EL (cell line): ENCODE data around the gene KCNH8.

Experiments
- DNase-seq: peaks from one replicate; pipeline ENCODE4 v3.0.0-alpha.2; 2016

KCNH8 gene

DNA sequence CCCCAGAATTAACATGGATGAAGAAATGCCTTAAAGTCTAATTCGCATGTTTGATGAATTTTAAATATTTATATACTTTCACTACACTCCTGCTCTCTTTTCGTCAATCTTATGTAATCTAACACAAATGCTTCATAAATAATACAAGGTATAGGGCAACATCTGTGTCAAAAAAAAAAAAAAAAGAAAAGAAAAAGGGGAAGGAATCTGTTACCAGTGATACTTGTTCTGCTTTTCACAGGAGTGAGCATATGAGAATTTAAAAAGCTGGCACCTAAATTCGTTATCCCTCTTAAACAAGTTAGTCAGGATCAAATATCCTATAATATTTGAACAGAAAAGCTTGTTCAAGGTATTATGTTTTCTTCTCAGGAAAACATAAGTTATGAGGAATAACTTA is 243.8 kb downstream of the KCNH8 start:
- DNase-seq = no peak

DNA sequence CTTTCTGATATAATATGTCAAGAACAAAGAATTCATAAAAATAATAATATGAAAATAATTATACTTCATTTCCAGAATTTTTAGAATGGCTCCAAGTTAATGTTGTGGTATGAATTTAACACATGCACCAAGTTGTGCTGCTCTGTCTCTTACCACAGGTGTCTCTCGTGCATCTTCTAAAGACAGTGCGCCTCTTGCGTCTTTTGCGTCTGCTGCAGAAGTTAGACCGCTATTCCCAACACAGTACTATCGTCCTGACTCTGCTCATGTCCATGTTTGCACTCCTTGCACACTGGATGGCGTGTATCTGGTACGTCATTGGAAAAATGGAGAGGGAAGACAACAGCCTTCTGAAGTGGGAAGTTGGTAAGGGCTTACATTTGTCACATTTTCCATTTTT is 246.6 kb downstream of the KCNH8 start:
- DNase-seq = no peak

DNA sequence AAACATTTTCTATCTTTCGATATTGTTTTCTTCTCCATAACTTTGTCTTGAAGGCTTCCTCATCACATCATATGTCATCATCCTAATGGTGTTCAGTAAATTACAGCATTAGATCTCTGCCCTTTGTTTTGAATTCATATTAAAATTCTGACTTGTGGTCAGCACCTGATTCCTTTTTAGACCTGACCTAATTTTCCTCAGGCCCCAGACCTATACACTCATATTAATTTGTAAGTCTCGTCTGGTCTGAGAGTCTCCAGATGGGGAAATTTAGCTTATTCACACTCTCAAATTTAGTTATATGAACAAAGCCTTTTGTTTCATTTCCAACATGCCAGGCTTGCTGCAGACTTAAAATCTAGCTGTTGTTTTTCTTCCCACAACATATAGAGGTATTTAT is 248.4 kb downstream of the KCNH8 start:
- no peak for DNase-seq

DNA sequence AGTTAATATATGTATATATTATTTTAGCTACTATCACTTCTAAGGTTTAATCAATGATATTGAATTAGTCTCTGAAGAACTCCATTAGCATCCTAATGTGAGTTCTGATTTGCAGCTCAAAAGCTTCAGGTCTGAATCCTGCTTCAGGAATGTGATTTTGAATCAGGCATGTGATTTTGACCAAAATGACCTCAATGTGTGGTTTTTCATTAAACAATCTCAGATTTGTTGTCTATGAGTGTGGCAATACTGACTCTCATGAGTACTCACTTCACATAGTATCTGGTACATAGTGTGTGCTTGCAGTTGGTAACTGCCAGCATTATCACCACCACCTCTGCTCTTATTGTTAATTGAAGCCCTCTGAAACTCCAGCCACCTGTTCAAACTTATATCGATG is 251.0 kb downstream of the KCNH8 start:
- no peak for DNase-seq

DNA sequence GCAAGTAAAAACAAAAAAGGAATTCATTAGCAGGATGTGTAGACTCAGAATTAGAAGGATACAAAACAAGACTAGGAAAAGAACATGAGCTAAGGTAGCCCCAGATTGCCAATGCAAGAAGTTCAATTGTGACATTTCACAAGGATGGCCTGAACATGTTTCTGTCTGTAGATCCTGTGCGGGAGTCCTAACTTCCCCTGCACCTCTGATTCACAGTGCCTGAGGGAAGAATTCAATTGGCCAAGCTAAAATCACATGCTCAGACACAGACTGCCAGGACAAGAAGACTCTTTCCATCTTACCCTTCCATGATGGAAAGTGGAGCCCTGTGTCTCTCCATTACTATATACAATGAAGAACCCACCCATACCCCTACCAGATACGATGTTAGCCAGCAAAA is 251.5 kb downstream of the KCNH8 start:
- no peak for DNase-seq

DNA sequence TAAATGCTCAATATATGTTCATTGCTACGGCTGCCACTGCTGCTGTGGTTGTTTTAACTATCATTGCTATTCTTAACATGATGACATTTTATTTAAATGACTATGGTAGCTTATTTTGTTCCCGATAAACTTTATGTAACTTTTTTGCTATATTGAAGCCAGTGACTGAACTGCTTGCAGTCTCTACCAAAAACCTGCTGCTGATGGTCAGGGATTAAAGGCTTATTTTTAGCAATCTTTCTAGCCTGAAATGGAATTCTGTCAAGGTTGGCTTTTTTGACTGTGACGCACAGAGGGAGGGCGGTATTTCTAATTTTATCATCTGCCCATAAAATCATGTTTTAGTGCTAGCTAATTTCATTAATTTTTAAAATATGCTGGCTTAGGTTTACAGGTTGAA is 271.8 kb downstream of the KCNH8 start:
- no peak for DNase-seq

DNA sequence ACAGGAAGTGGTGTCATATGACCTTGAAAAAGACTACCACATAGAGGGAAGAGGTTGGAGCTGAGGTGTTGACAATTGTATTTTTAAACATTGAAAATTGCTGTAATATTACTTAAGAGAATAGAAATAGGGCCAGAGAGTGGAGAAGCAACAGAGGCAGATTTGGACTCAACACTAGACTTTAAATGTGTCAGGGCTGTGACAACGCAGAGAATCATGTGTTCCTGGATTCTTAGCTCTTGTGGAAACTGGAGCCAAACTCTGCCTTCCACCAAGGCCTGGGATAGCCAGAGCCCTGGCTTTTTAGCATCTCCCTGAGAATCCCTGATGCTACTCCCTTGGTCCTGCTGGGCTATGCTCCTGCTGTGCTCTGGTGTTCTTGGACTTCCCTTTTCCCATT is 277.5 kb downstream of the KCNH8 start:
- no peak for DNase-seq

DNA sequence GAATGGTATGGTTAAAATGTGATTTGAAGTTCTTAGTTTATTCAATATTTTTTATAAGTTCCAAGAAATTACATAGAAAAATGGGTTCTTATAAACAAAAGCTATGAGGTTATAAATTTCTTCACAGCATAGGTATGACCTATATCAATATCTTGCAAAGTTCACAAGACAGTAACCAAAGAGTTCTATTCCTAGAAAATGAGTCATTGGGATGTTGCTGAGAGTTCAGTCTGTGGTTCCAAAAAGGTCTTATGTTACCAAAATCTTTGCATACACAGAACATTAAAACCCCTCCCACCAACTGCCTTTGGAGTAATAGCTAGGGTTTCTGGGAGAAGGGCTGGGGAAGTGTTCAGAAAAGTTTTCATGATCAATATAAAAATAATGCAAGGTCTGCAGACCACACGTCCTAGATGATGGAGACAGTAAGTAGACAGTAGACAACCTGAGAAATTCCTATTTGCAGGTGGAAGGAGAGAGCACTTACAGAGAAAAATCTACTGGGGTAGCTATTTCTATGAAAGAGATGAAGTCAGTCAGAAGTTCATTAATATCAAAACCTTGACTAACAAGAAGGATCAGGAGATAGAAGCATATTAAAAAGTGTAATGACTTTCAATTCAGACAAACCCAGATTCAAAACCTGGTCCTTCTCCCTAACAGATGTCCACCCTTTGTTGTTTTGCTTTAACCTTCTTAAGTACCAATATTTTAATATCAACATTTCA is 279.3 kb downstream of the KCNH8 start:
- no peak for DNase-seq

DNA sequence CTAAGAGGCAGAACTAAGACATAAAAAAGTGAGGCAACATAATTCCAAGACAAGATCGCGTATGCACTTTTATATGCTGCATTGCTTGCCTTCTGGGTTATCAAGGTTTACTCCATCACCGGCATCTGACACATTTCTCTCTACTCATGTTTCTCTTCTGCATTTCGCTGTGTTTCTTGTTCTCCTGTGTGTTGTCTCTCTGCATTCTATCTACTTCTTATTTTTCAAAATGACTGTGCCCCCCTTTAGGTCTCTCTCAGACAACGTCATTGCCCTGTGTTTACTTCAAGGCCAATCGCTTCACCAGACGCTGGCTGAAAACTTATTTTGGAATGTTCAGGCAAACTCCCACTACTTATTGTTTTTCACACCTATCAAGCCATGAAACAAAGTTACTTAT is 280.4 kb downstream of the KCNH8 start:
- no peak for DNase-seq

DNA sequence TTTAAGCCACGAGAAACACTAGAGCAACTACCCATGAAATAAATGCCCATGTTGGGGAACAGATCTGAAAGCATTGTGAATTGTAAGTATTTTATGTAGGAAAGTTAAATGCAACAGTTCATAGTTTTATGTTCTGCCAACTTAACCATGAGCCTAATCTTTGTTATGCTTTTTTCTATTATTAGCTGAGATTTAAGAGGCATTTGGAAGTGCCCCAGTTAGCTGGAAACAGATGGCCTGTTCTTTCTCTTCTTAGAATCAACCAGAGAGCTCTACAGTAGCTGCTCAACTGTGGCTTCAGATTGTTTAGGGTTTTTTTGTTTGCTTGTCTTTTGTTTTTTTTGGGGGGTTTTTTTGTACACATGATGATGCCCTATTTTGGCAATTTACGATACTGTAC is 284.4 kb downstream of the KCNH8 start:
- DNase-seq = no peak

DNA sequence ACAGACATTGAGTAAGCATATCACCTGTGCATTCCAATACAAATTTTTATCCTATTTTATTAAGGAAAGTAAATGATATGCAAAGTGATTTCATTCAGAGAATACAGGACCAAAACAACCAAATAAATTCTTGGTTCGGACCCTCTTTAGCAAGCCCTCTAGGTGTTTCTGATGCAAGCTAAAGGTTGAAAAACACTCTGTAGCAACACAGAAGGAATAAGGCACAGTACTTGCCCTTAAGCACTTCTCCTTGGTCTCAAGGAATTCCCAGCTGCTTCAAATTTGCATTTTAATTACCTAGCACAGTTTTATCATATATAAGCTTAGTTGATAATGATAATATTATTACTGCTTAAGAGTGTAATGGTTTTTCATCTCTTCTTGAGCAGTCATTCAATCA is 288.4 kb downstream of the KCNH8 start:
- no peak for DNase-seq

DNA sequence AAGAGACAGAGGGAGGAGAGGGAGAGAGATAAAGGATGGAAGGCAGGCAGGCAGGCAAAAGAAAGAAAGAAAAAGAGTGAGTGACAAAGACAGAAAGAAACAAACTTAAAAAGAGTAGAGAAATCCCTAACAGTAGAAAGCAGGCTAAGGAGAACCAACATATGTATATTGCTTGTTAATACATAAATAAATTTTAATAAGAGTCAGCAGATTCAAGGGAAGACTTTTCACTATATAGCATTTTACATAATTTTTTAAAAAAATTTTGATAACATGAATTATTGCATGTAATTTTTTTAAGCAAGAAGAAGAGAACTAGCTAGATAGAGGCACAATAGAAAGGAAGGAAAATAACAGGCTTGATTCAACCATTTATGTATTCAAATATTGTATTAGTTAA is 291.6 kb downstream of the KCNH8 start:
- no peak for DNase-seq

DNA sequence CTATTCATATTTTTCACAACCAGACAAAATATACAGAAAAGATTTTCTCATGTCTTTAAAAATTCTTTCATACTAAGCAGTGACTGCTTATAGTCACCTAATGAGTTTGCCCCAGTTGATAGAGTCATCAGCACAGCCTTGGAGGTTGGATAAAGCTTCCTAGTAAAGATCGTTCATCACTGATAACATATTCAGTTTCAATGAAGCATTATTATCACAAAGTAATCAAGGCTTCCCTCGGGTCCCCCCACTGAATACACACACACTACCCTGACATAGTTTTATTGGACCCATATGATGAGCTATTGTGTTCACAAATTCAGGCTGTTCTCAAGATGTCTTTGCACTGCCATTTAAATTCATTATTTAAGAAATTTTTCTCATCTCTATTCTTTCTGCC is 297.8 kb downstream of the KCNH8 start:
- DNase-seq = no peak

DNA sequence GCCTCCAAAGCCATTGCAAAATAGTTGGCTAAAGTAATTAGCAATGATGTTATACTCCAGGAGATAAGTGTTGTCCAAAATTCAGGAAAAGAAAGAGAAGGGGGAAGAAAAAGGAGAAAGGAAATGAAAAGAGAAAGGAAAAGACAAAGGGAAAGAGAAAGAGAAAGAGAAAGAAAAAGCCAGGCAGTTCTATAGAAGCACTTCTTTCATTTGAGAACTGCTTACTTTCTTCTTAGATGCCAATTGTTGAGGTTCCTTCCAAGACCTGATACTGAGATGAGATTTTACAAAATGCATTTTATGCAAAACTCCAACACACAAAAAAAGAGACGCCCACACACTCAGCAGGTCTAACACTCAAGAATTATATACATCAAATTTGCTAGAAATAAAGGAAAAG is 298.4 kb downstream of the KCNH8 start:
- no peak for DNase-seq

DNA sequence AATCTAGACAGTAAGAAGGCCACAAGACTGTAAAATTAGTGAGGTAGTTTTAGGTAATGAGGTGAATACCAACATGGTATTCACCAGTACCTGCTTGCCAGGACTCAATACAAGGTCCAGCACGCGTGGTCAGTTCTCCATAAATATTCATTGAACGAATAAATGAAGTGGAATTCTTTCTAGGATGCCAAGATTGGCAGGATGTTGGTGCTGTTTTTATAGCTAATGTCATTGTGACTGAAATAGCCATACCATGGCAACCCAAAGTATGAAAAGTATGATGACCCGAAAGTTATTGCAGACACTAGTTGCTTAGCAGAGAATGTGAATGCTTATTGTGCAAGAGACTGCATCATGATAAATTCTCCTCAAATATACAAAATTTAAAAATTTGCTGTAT is 307.2 kb downstream of the KCNH8 start:
- DNase-seq = no peak

DNA sequence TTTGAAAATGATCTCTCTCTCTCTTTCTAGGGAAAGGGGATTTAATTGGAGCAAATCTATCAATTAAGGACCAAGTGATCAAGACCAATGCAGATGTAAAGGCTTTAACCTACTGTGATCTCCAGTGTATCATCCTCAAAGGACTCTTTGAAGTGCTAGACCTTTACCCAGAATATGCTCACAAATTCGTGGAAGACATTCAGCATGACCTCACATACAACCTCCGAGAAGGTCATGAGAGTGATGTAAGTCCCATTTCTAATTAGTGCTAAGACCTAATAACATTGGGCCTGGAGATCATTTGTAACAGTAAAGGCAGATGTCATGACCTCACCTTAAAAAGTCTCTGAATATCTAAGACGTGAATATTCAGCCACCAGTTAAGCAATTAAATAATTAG is 308.4 kb downstream of the KCNH8 start:
- DNase-seq = no peak

DNA sequence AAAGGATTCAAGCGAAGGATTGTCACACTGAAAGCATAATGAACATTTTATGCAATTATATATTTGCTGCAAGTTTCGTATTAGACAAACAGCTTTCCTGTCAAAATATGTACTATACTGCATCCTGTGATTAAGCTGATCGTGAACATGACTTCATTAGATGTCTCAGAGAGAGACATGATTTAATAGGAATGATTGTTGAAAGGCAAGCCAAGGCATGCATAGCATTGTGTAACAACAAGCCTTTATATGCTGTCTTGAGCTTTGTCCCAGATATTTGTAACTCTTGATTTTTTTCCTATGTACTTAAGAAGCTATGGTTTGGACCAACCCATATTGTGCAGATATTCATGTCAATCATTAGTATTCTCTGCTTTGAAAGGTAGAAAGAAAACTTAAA is 309.1 kb downstream of the KCNH8 start:
- DNase-seq = no peak

DNA sequence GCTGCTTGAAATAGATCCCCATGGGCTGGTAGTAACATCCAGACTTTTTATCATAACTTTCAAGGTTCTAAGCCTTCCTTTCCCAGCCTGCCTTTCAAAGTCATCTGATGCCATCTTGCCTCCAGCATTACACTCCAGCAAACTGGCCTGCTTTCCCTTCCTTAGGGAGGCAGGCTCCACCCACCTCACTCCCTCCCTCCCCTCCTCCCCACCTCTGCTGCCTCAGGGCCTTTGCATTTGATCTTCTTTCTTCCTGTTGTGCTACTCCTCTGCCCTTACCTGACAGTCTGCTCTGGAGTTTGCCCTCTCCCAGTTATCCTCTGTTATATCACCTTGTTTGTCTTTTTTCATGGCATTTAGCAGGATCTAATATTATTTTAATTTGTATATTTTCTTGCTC is 319.5 kb downstream of the KCNH8 start:
- no peak for DNase-seq

DNA sequence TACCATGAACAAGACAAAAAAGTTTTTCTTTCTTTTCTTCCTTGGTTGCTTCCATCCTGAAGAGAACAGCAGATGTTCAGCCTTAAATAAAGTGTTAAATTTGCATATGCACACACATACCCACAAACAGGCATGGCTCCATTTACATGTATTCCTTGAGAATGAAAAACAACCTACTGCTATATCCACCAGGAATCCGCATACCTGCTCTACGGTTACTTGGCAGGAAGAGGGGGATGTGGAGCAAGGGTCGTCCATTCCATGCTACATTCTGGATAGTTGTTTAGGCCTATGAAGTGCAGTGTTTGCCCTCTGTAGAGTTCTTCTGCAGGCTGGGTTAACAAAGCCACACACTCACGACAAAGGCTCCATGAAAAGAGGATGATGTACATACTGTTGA is 322.8 kb downstream of the KCNH8 start:
- DNase-seq = no peak

DNA sequence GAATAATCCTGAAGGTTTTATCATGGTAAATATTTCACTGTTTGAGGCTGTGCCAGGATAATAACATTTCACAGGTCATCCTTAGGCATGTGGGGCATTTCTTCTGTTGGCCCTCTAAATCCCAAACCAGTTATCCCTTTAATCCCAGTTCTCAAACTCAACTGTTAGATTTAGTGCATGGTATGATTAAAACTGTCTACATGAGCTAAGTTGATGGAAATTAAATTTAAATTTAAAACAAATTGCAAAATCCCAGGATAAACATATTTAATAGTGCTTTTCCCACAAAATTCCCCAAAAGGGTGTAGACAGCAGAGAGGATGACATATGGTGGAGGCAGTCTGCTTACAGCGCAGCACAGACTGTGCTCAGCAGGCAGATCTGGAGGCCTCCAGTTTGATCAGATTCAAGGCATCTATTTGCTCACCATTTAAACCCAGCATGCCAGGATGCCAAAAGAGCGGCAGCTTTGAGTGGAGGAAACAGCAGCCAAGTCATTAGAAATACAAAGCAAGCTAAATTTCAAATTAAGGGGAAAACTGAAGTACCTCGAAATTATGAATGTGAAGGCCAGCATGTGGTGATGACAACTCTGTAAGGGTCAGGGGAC is 325.8 kb downstream of the KCNH8 start:
- no peak for DNase-seq

DNA sequence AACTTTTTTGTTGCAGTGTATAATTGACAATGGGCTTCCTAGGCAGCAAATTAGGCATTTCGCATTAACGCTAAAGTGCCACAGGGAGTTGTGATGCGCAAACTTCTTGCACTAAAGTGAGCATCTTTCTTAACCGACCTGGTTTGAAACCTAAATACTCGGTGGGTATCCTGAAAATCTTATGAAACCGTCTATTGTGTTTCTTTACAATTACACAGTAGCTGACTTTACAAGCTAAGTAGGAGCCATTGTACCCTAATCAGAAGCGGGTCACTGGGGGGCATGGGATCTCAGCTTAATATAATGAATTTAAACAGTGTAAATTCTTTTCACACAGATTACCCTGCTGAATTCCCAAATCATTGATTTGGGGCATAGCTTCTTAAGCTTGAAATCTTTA is 328.0 kb downstream of the KCNH8 start:
- DNase-seq = no peak

DNA sequence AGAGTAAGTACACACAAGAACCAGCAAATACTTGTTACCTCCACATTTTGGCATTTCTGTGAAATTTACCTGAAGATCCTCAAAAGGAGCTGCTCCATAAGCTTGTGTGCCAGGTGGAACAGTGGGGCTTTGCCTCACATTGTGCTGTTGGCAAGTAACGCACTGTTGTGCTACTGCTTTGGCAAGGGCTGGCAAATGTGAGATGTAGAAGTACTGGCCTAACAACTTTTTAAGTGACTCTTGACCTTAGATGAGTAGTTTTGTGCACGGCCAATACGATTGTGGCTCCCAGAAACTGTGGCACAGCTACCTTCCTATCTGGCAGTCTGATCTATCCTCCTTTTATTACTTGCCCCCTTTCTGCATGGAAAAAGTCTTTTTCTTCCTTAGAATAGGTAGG is 337.0 kb downstream of the KCNH8 start:
- DNase-seq = no peak

DNA sequence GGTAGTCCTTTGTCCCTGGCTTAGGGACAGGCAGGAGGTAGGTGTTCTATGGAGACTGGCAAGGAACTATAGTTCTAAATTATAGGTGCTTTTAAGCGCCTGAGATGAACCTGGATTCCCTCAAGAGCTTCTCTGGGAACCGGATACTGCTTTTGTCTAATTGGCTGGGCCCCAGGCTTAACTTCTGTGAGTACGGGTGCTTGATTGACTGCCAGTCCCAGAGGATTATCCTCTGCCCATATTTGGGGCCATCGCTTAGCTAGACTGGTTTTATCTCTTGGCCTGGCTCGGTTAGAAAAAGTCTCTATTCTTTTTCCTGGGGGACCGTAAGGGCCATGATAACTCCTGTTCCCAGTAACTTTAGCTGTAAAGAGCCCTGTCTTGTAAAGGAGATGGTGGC is 339.1 kb downstream of the KCNH8 start:
- DNase-seq = no peak

DNA sequence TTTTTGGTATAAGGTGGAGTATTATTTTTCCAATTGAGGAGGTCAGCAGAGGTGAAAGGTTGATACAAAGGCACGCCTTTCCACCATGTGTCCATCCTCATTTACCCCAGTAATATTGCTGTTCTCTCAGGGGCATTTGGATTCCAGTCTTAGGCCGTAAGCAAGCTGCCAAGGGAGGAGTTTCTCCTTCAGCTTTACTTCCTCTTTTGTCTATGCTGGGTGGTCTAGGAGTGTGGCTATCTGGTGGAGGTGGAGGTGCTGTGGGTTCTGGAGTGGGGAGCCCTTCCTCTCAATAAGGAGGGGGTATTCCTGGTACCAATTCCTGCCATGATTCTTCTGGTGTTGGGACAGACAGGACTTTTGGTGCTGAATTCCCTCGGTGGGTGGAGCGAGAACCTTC is 340.6 kb downstream of the KCNH8 start:
- DNase-seq = no peak

DNA sequence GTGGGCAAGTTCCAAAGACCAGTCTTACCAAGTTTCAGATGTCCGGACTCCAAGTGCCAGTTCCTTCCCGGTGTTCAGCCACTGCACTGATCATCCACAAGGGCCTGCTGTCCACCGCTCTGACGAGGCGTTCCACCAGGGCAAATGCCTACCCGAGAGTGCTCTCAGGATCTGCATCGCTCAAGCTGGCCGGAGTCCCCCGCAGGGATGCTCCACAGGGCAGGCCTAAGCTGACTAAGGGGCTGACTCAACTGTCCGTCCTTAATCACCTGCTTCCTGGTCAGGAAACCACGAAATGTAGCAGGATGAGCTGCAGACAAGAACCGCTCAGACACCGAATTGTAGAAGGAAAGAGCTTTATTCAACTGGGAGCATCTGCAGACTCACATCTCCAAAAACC is 341.6 kb downstream of the KCNH8 start:
- no peak for DNase-seq
